Colonic mucosa (tissue), 4 donors: ENCODE results near the gene NCL. TPM values are rescaled to one million over a fixed set of nuclear protein-coding genes. Genes with fewer than 3 reads are reported as not detected.

Experiments
- DNase-seq: peaks from one replicate; pipeline ENCODE4 v3.0.0-alpha.2; 2020
- H3K27ac ChIP-seq: fragments of 200-600 bp; one replicate; pipeline ENCODE4 v1.8.0; 2021
- H3K27me3 ChIP-seq: fragments of 200-600 bp; one replicate; pipeline ENCODE4 v1.8.0; 2021
- H3K36me3 ChIP-seq: fragments of 200-600 bp; one replicate; pipeline ENCODE4 v1.8.0; 2021
- H3K4me1 ChIP-seq: fragments of 200-600 bp; one replicate; pipeline ENCODE4 v1.8.0; 2021; ENCODE audit warnings: mild to moderate bottlenecking
- H3K4me3 ChIP-seq: fragments of 200-600 bp; one replicate; pipeline ENCODE4 v1.8.0; 2021
- H3K9ac ChIP-seq, 2 donors: one replicate each; pipeline ENCODE4 v1.7.0; 2013; ENCODE audit warnings: control low read depth in 2 of 2, low read depth in 2 of 2, low read length in 2 of 2
- H3K9me3 ChIP-seq: fragments of 200-600 bp; one replicate; pipeline ENCODE4 v1.8.0; 2021
- intact Hi-C: fragments of 100-400 bp; cut with DNase I; formaldehyde crosslinking; loops from one replicate; pipeline ENCODE4 v1.14.1; 2022
- total RNA-seq, 2 donors: library from RNA; stranded (reverse); fragmentation: NEBNext Ultra II Directional in 1 of 2; extraction: Animal tissue kit (Norgen Biotek cat#: 25700) in 1 of 2; gene quantifications; one replicate each; pipeline ENCODE4 v1.2.1, GENCODE V29; 2021
- TF ChIP-seq, protein P1 (sequence below): fragments of 200-600 bp; IDR thresholded peaks from one replicate; pipeline ENCODE4 v1.8.0; 2022; ENCODE audit warnings: antibody characterized with exemption, mild to moderate bottlenecking
- donor health status: healthy.
- donor health status: DM: no; HTN: no; CAD: no.
- donor health status: DM: no; HTN: no; CAD: no.

NCL gene
- total RNA-seq, 2 donors from 2014 or later = 309 to 534 TPM

DNA sequence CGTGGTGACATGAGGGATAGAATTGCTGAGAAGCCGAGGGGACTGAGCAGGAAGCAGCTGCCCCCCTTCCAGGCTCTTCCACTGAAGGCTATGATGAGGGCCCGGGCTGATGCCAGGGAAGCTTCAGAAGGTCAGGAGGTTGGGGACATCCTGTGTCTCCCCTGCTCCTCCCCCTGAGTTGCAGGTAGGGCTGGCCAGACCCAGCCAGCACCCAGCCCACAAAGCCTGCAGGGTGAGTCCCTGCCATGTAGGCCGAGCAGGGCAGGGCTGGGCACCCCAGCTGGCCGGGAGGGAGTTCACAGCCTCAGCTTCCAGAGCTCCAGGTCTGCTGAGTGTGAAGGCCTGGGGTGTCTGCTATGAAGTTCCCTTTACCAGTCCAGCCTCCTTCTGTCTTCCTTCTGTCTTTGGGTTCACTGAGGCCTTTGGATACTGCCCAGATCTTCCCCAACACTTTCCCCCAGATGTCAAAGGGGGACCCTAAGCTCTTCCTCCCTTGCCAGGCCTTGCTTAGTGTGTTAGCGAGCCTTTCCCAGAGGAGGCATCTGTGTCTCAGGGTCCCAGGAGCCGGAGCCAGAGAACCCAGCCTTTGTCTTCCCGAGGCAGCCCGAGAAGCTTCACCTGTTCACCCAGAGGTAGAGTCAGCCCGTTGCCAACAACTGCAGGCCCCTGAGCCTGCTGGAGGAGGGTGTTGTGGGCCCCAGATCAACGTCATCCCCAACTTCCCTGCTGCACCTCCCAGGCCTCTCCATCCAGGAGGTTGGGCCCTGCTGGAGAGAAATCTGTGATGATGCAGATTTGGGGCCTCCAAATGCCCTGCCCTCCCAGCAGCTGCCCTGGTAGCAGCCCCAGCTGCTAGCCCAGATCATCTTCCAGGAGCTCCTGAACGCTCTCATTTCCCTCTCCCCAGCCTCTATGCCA is 3.6 kb upstream of the NCL start:
- intact Hi-C loops = no loop called here

GRCh38 chr2:231467016-231467545 is 2.8 kb upstream of the NCL start:
- Histone ChIP-seq H3K9me3 (no peaks in the 10 kb centered on the region), H3K4me1 (peaks cover 10% of the 10 kb centered on the region), H3K9ac (no peak overlapping the region), H3K27ac (no peak overlapping the region), H3K36me3 (no peaks in the 10 kb centered on the region), H3K4me3 (no peak overlapping the region), H3K27me3 (no peaks in the 10 kb centered on the region)
- TF ChIP-seq, protein P1, sequence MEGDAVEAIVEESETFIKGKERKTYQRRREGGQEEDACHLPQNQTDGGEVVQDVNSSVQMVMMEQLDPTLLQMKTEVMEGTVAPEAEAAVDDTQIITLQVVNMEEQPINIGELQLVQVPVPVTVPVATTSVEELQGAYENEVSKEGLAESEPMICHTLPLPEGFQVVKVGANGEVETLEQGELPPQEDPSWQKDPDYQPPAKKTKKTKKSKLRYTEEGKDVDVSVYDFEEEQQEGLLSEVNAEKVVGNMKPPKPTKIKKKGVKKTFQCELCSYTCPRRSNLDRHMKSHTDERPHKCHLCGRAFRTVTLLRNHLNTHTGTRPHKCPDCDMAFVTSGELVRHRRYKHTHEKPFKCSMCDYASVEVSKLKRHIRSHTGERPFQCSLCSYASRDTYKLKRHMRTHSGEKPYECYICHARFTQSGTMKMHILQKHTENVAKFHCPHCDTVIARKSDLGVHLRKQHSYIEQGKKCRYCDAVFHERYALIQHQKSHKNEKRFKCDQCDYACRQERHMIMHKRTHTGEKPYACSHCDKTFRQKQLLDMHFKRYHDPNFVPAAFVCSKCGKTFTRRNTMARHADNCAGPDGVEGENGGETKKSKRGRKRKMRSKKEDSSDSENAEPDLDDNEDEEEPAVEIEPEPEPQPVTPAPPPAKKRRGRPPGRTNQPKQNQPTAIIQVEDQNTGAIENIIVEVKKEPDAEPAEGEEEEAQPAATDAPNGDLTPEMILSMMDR = no peak
- intact Hi-C loops = no loop called here
- DNase-seq = no peak

More for the DNA sequence above, 3.6 kb upstream of the NCL start:
- Histone ChIP-seq H3K27ac (no peak overlapping the region), H3K9ac (peak overlapping the region in 1 of 2 donors; percentile 8), H3K9me3 (no peaks in the 10 kb centered on the region), H3K4me1 (peaks cover 6% of the 10 kb centered on the region), H3K4me3 (no peak overlapping the region), H3K36me3 (no peaks in the 10 kb centered on the region), H3K27me3 (no peaks in the 10 kb centered on the region)
- TF ChIP-seq, protein P1 = no peak
- DNase-seq = no peak

- Histone ChIP-seq H3K27ac (peak overlapping the region; percentile 97), H3K9ac (peak overlapping the region; percentile 91 to 92), H3K9me3 (no peaks in the 10 kb centered on the region), H3K4me3 (peak overlapping the region; percentile 91), H3K4me1 (peaks cover 10% of the 10 kb centered on the region), H3K36me3 (peaks cover 20% of the 10 kb centered on the region), H3K27me3 (no peaks in the 10 kb centered on the region)
- TF ChIP-seq, protein P1 = no peak
- intact Hi-C loops = loop anchor here (5.0 kb wide), 1 partner anchor 53 kb away; no protein-coding TSS in a partner anchor
- DNase-seq = peak; percentile 98
These were observed 574 bp upstream of the NCL start for GRCh38 chr2:231464576-231465540.

DNA sequence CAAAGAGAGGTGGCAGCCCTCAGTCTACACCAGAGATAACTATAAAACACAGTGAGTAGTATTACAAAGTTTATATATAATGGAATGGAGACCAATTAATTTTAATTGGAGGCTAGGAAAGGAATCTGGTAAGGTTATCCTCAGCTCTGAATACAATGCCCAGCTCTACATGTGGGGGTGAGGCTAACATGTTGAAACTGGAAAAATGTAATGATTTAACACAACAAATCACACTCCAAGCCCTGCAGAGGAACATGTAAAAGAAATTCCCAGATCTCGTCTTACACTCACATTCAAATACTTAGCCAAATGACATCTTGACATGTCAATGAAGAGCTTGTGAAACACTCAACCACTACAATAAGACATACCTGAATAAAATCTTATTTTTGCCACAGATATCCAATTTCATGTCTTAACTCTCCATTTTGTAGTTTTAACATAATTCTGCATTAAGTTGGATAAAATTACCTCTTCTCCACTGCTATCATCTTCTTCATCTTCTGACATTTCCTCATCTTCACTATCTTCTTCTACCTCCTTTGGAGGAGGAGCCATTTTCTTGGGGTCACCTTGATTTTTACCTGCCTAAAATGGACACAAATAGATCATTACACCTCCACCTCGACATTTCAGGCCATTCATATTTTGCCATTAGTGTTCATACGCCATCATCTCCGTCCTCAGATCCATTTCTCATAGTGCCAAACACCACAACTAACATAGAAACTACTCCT is 1.4 kb downstream of the NCL start:
- H3K27me3 ChIP-seq = no peaks in the 10 kb centered on the region
- H3K9ac ChIP-seq = peak overlapping the region; percentile 84 to 99
- no peaks in the 10 kb centered on the region for H3K9me3 ChIP-seq
- no peak overlapping the region for H3K27ac ChIP-seq
- H3K4me1 ChIP-seq = peaks cover 10% of the 10 kb centered on the region
- intact Hi-C loops = loop anchor here (5.0 kb wide), 1 partner anchor 51 kb away; no protein-coding TSS in a partner anchor
- TF ChIP-seq, protein P1 = no peak
- no peak for DNase-seq
- H3K36me3 ChIP-seq = peaks cover 38% of the 10 kb centered on the region
- H3K4me3 ChIP-seq = peak overlapping the region; percentile 91
